ENCODE measurements around the gene CLDN7. TPM values are rescaled to one million over a fixed set of nuclear protein-coding genes. Genes with fewer than 3 reads are reported as not detected.

Gene CLDN7
- total RNA-seq, 1 experiment from 2014 or later: 286 TPM

GRCh38 chr17:7214300-7215135 lies 47.8 kb downstream of the CLDN7 start (continued):
- TF ChIP-seq ATF3 (IDR thresholded peaks at IDR 0.05): no peak
- TF ChIP-seq CBX3 (IDR thresholded peaks at IDR 0.05; ENCODE audit: low read depth): no peak
- TF ChIP-seq ZFX (IDR thresholded peaks at IDR 0.05): no peak
- TF ChIP-seq RAD21 (IDR thresholded peaks at IDR 0.05; ENCODE audit: low read depth): peak; percentile 45
- TF ChIP-seq EZH2 (IDR thresholded peaks at IDR 0.05): no peak

- TF ChIP-seq SIN3A (IDR thresholded peaks at IDR 0.05; ENCODE audit: low read depth): no peak
- TF ChIP-seq, protein P1, sequence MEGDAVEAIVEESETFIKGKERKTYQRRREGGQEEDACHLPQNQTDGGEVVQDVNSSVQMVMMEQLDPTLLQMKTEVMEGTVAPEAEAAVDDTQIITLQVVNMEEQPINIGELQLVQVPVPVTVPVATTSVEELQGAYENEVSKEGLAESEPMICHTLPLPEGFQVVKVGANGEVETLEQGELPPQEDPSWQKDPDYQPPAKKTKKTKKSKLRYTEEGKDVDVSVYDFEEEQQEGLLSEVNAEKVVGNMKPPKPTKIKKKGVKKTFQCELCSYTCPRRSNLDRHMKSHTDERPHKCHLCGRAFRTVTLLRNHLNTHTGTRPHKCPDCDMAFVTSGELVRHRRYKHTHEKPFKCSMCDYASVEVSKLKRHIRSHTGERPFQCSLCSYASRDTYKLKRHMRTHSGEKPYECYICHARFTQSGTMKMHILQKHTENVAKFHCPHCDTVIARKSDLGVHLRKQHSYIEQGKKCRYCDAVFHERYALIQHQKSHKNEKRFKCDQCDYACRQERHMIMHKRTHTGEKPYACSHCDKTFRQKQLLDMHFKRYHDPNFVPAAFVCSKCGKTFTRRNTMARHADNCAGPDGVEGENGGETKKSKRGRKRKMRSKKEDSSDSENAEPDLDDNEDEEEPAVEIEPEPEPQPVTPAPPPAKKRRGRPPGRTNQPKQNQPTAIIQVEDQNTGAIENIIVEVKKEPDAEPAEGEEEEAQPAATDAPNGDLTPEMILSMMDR (IDR thresholded peaks at IDR 0.05 in 2 of 3, conservative IDR thresholded peaks at IDR 0.05 in 1 of 3; ENCODE audit: borderline replicate concordance in 1 of 3, insufficient read depth in 1 of 3, low read depth in 2 of 3, low read length in 2 of 3): peak in 2 of 3 experiments; percentile 48 to 54; a peak in 4 of 6 replicates
- no peaks in the 10 kb centered on the region for H3K9me2 ChIP-seq (ENCODE audit: insufficient read depth)
- H3K4me1 ChIP-seq (ENCODE audit: control insufficient read depth in 1 of 2, insufficient read depth in 2 of 2, low read length in 2 of 2): peaks cover 7 to 49% of the 10 kb centered on the region in 2 experiments; a peak in 3 of 4 replicates
- H3K4me3 ChIP-seq (replicated peaks in 1 of 2; ENCODE audit: low read depth in 1 of 2, low read length in 2 of 2): no peak overlapping the region
- ATAC-seq (peak; percentile 15), DNase-seq (ENCODE audit: low read depth, low spot score) (peak; percentile 72)
- peak overlapping the region; percentile 68 for H3K4me2 ChIP-seq (ENCODE audit: low read length)
- CTCF ChIA-PET: interaction anchor here (1.0 to 2.7 kb wide), 3 partner anchors 53 to 178 kb away, joined by 3 to 19 read pairs (median 3); partner anchors contain the start of gene SLC16A13
- H3K79me2 ChIP-seq (ENCODE audit: insufficient read depth, low read length): no peaks in the 10 kb centered on the region
- H3K9me3 ChIP-seq (ENCODE audit: control insufficient read depth in 1 of 2, insufficient read depth in 1 of 2, low read depth in 1 of 2, low read length in 2 of 2): no peaks in the 10 kb centered on the region
- BruUV-seq (replicated peaks): no TSS peak
- no peak overlapping the region for H3K27ac ChIP-seq (ENCODE audit: low read depth, low read length)
- H2AFZ ChIP-seq (ENCODE audit: low read depth, low read length, poor library complexity, severe bottlenecking): no peak overlapping the region
- H3K36me3 ChIP-seq (ENCODE audit: control insufficient read depth in 1 of 2, insufficient read depth in 2 of 2, low read length in 2 of 2): no peaks in the 10 kb centered on the region
- POLR2A ChIA-PET: interaction anchor here (1.2 to 1.3 kb wide), 3 partner anchors 29 to 168 kb away, joined by 3 to 4 read pairs (median 3); partner anchors contain the start of gene GABARAP
- H4K20me1 ChIP-seq (ENCODE audit: insufficient read depth): no peaks in the 10 kb centered on the region
- intact Hi-C loops (cut with micrococcal nuclease): loop anchor here (1.0 kb wide), 1 partner anchor 168 kb away; no protein-coding TSS in a partner anchor
- H3K9ac ChIP-seq (ENCODE audit: low read length): no peak overlapping the region
- H3K27me3 ChIP-seq (ENCODE audit: insufficient read depth, low read length): no peaks in the 10 kb centered on the region
- RAD21 ChIA-PET (ENCODE audit: low non-redundant PET in 1 of 2, low total read pairs in 2 of 2, uncharacterized antibody in 2 of 2, unreplicated experiment in 2 of 2): interaction anchor here in 1 of 2 experiments (1.1 kb wide), 1 partner anchor 168 kb away, joined by 3 read pairs; no protein-coding TSS in a partner anchor
Measured at GRCh38 chr17:7213895-7214299, 48.4 kb downstream of the CLDN7 start.

All from HCT116 (cell line).